Activated B cell treated with CpG ODN at 0.5 μM for 24 hours (primary cell): ENCODE results near the gene REC114. TPM values are rescaled to one million over a fixed set of nuclear protein-coding genes. Genes with fewer than 3 reads are reported as not detected.

ENCODE experiments used
- ATAC-seq: fragments of 200-7000 bp; cut with Tn5 transposase; one replicate; pipeline ENCODE4 v1.10.0; 2021; ENCODE audit warnings: low read depth, mild to moderate bottlenecking, moderate library complexity
- CTCF ChIA-PET: fragments of 350-600 bp; sonication (Branson Sonifier 250); formaldehyde crosslinking; loops from one replicate; lab custom pipeline; 2021; ENCODE audit warnings: antibody characterized with exemption; lab: Charles Lee
- POLR2A ChIA-PET: fragments of 350-600 bp; sonication (Branson Sonifier 250); formaldehyde crosslinking; loops from one replicate; lab custom pipeline; 2021; ENCODE audit warnings: antibody characterized with exemption; lab: Charles Lee
- DNase-seq: peaks from one replicate; pipeline ENCODE4 v3.0.0; 2022
- H3K27ac Mint-ChIP-seq: one replicate; pipeline ENCODE4 v1.8.0; 2020; ENCODE audit warnings: mixed read lengths
- H3K27me3 Mint-ChIP-seq: one replicate; pipeline ENCODE4 v1.8.0; 2021; ENCODE audit warnings: mixed read lengths
- H3K36me3 Mint-ChIP-seq: one replicate; pipeline ENCODE4 v1.8.0; 2021; ENCODE audit warnings: low read depth, mixed read lengths
- H3K4me1 Mint-ChIP-seq: one replicate; pipeline ENCODE4 v1.8.0; 2021; ENCODE audit warnings: mixed read lengths
- H3K4me3 Mint-ChIP-seq: one replicate; pipeline ENCODE4 v1.8.0; 2020; ENCODE audit warnings: mild to moderate bottlenecking, mixed read lengths
- H3K9me3 Mint-ChIP-seq: one replicate; pipeline ENCODE4 v1.8.0; 2020; ENCODE audit warnings: mixed read lengths
- intact Hi-C: fragments of 100-400 bp; cut with micrococcal nuclease; formaldehyde crosslinking; loops from one replicate; pipeline ENCODE4 v1.15.1; 2024
- total RNA-seq: library from RNA; stranded (reverse); gene quantifications from 2 replicates; pipeline ENCODE4 v1.2.3, GENCODE V29; 2022
- TF ChIP-seq, protein P1 (sequence below): fragments of 200-600 bp; IDR thresholded peaks from one replicate; pipeline ENCODE4 v1.8.0; 2022; ENCODE audit warnings: antibody characterized with exemption, mild to moderate bottlenecking

Gene REC114
- total RNA-seq, 1 donor from 2014 or later: not detected

- intact Hi-C loops: no loop called here
- peaks cover 14% of the 10 kb centered on the region for H3K36me3 Mint-ChIP-seq
- peaks cover 3% of the 10 kb centered on the region for H3K9me3 Mint-ChIP-seq
- ATAC-seq (no peak), DNase-seq (no peak)
- TF ChIP-seq, protein P1, sequence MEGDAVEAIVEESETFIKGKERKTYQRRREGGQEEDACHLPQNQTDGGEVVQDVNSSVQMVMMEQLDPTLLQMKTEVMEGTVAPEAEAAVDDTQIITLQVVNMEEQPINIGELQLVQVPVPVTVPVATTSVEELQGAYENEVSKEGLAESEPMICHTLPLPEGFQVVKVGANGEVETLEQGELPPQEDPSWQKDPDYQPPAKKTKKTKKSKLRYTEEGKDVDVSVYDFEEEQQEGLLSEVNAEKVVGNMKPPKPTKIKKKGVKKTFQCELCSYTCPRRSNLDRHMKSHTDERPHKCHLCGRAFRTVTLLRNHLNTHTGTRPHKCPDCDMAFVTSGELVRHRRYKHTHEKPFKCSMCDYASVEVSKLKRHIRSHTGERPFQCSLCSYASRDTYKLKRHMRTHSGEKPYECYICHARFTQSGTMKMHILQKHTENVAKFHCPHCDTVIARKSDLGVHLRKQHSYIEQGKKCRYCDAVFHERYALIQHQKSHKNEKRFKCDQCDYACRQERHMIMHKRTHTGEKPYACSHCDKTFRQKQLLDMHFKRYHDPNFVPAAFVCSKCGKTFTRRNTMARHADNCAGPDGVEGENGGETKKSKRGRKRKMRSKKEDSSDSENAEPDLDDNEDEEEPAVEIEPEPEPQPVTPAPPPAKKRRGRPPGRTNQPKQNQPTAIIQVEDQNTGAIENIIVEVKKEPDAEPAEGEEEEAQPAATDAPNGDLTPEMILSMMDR: no peak
- ChIA-PET POLR2A (no interaction called here), CTCF (interaction anchor here (1.5 kb wide), 1 partner anchor 29 kb away, joined by 6 read pairs; no protein-coding TSS in a partner anchor)
- no peak overlapping the region for H3K27ac Mint-ChIP-seq
- H3K4me1 Mint-ChIP-seq: peaks cover 46% of the 10 kb centered on the region
- no peak overlapping the region for H3K4me3 Mint-ChIP-seq
- no peaks in the 10 kb centered on the region for H3K27me3 Mint-ChIP-seq
These were observed 164.9 kb downstream of the REC114 start for GRCh38 chr15:73607843-73608242.

- Mint-ChIP-seq H3K27me3 (no peaks in the 10 kb centered on the region), H3K27ac (no peak overlapping the region), H3K4me1 (peaks cover 46% of the 10 kb centered on the region), H3K36me3 (peaks cover 13% of the 10 kb centered on the region), H3K4me3 (no peak overlapping the region), H3K9me3 (peaks cover 3% of the 10 kb centered on the region)
- TF ChIP-seq, protein P1: no peak
- DNase-seq: no peak
- intact Hi-C loops: no loop called here
- CTCF ChIA-PET: interaction anchor here (1.5 kb wide), 1 partner anchor 28 kb away, joined by 6 read pairs; no protein-coding TSS in a partner anchor
- POLR2A ChIA-PET: no interaction called here
- ATAC-seq: no peak
These were observed 165.5 kb downstream of the REC114 start for GRCh38 chr15:73608475-73608874.

DNA sequence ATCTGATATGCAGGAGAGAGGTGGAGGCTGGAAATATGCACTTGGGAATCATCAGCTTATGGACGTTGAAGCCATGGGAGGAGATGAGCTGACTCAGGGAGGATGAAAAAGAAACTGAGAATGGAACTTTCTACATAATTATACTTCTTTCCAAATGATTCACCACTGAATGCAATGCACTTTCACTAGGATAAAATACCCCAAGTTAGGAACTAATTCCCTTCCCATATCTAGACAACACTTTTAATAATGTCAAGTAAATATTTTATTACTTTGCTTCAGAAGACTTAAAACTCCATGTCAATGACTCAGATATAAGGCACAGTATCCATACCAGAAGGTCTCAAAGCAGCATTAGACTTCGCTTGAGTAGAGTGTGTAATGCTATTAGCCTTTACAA, 166.0 kb downstream of the REC114 start:
- no peak overlapping the region for H3K4me3 Mint-ChIP-seq
- H3K9me3 Mint-ChIP-seq: peaks cover 3% of the 10 kb centered on the region
- H3K27ac Mint-ChIP-seq: no peak overlapping the region
- TF ChIP-seq, protein P1: no peak
- ChIA-PET CTCF (interaction anchor here (1.5 kb wide), 1 partner anchor 27 kb away, joined by 6 read pairs; no protein-coding TSS in a partner anchor), POLR2A (no interaction called here)
- peaks cover 45% of the 10 kb centered on the region for H3K4me1 Mint-ChIP-seq
- DNase-seq (no peak), ATAC-seq (no peak)
- intact Hi-C loops: no loop called here
- H3K27me3 Mint-ChIP-seq: no peaks in the 10 kb centered on the region
- peaks cover 13% of the 10 kb centered on the region for H3K36me3 Mint-ChIP-seq

Other genes with a start within 250 kb of the REC114 start
- not detected in 2 replicates for gene HCN4, start 74.2 kb upstream of the REC114 start, total RNA-seq
- 36.1 and 39.0 TPM in 2 replicates for gene NPTN, start 190.2 kb downstream of the REC114 start, total RNA-seq
- gene CD276, start 241.2 kb downstream of the REC114 start, total RNA-seq: 0.38 TPM in 1 of 2 replicates, not detected in the other